WTC11 (cell line): Measurements from ENCODE around the gene EGFR. TPM values are rescaled to one million over a fixed set of nuclear protein-coding genes. Genes with fewer than 3 reads are reported as not detected.

ENCODE experiments used
- ATAC-seq: fragments of 200-7000 bp; cut with Tn5 transposase; 2 replicates; pipeline ENCODE4 v1.10.0; 2021; ENCODE audit warnings: mild to moderate bottlenecking, moderate library complexity
- CTCF ChIA-PET: fragments of 300-600 bp; sonication (Branson Sonifier 250); formaldehyde crosslinking; loops from one replicate; lab custom pipeline; 2021; ENCODE audit warnings: antibody characterized with exemption; lab: Charles Lee
- POLR2A ChIA-PET: fragments of 350-600 bp; sonication (Branson Sonifier 250); formaldehyde crosslinking; loops from one replicate; lab custom pipeline; 2021; ENCODE audit warnings: antibody characterized with exemption; lab: Charles Lee
- DNase-seq: peaks from one replicate; pipeline ENCODE4 v3.0.0; 2021; ENCODE audit warnings: low spot score
- H3K27ac Mint-ChIP-seq: 2 replicates; pipeline ENCODE4 v1.8.0; 2021; ENCODE audit warnings: mixed read lengths
- H3K27me3 Mint-ChIP-seq: 2 replicates; pipeline ENCODE4 v1.8.0; 2021; ENCODE audit warnings: low read depth, mild to moderate bottlenecking, moderate library complexity, mixed read lengths
- H3K36me3 Mint-ChIP-seq: 2 replicates; pipeline ENCODE4 v1.8.0; 2021; ENCODE audit warnings: mixed read lengths
- H3K4me1 Mint-ChIP-seq: 2 replicates; pipeline ENCODE4 v1.8.0; 2022; ENCODE audit warnings: mixed read lengths
- H3K4me3 Mint-ChIP-seq: 2 replicates; pipeline ENCODE4 v1.8.0; 2021; ENCODE audit warnings: mild to moderate bottlenecking, moderate library complexity, mixed read lengths
- H3K9me3 Mint-ChIP-seq: 2 replicates; pipeline ENCODE4 v1.8.0; 2021; ENCODE audit warnings: mixed read lengths
- CDX4 ChIP-seq: fragments of 250-450 bp; sonication (Bioruptor Pico); IDR thresholded peaks from 2 replicates; pipeline ENCODE4 v1.9.0; 2021; ENCODE audit warnings: moderate library complexity, mild to moderate bottlenecking, inconsistent platforms, borderline replicate concordance
- CREB1 ChIP-seq: sonication (generic); formaldehyde crosslinking; IDR thresholded peaks from 2 replicates; pipeline ENCODE4 v1.8.0; 2023; ENCODE audit warnings: mild to moderate bottlenecking, missing genetic modification reagents
- E2F4 ChIP-seq: sonication (generic); formaldehyde crosslinking; IDR thresholded peaks from 2 replicates; pipeline ENCODE4 v1.8.1; 2022; ENCODE audit warnings: low read depth, mild to moderate bottlenecking, moderate library complexity, missing genetic modification reagents, borderline replicate concordance
- ELF4 ChIP-seq: sonication (generic); formaldehyde crosslinking; IDR thresholded peaks from 2 replicates; pipeline ENCODE4 v1.8.1; 2022; ENCODE audit warnings: low read depth, mild to moderate bottlenecking, moderate library complexity, missing genetic modification reagents
- EMX1 ChIP-seq: fragments of 250-450 bp; sonication (Bioruptor Pico); IDR thresholded peaks from 2 replicates; pipeline ENCODE4 v1.8.0; 2021; ENCODE audit warnings: mild to moderate bottlenecking
- FOXJ3 ChIP-seq: sonication (generic); formaldehyde crosslinking; IDR thresholded peaks from 2 replicates; pipeline ENCODE4 v1.9.0; 2021; ENCODE audit warnings: missing genetic modification reagents, mild to moderate bottlenecking, borderline replicate concordance
- IRF2 ChIP-seq: sonication (generic); formaldehyde crosslinking; IDR thresholded peaks from 2 replicates; pipeline ENCODE4 v1.8.0; 2022; ENCODE audit warnings: low read depth, missing genetic modification reagents, borderline replicate concordance
- JAZF1 ChIP-seq: fragments of 250-450 bp; sonication (Bioruptor Pico); IDR thresholded peaks from 2 replicates; pipeline ENCODE4 v1.9.0; 2021; ENCODE audit warnings: moderate library complexity, mild to moderate bottlenecking, inconsistent platforms
- MAX ChIP-seq: sonication (generic); formaldehyde crosslinking; IDR thresholded peaks from 2 replicates; pipeline ENCODE4 v1.8.0; 2022; ENCODE audit warnings: mild to moderate bottlenecking, missing genetic modification reagents
- MLX ChIP-seq: sonication (generic); formaldehyde crosslinking; IDR thresholded peaks from 2 replicates; pipeline ENCODE4 v1.8.1; 2023; ENCODE audit warnings: mild to moderate bottlenecking, missing genetic modification reagents, moderate library complexity
- MXD4 ChIP-seq: fragments of 250-450 bp; sonication (Bioruptor Pico); IDR thresholded peaks from 2 replicates; pipeline ENCODE4 v1.8.0; 2021; ENCODE audit warnings: mild to moderate bottlenecking, moderate library complexity, borderline replicate concordance
- RELA ChIP-seq: sonication (generic); formaldehyde crosslinking; IDR thresholded peaks from 2 replicates; pipeline ENCODE4 v1.8.1; 2022; ENCODE audit warnings: missing genetic modification reagents, mild to moderate bottlenecking, borderline replicate concordance
- RORB ChIP-seq: fragments of 250-450 bp; sonication (Bioruptor Pico); IDR thresholded peaks from 2 replicates; pipeline ENCODE4 v1.9.0; 2021; ENCODE audit warnings: mild to moderate bottlenecking
- STAT6 ChIP-seq: sonication (generic); formaldehyde crosslinking; conservative IDR thresholded peaks from 2 replicates; pipeline ENCODE4 v1.8.1; 2023; ENCODE audit warnings: mild to moderate bottlenecking, low read depth, missing genetic modification reagents, moderate library complexity
- USF2 ChIP-seq: sonication (generic); formaldehyde crosslinking; IDR thresholded peaks from 2 replicates; pipeline ENCODE4 v1.8.1; 2023; ENCODE audit warnings: mild to moderate bottlenecking, missing genetic modification reagents, moderate library complexity
- ZBTB21 ChIP-seq: sonication (generic); formaldehyde crosslinking; IDR thresholded peaks from 2 replicates; pipeline ENCODE4 v1.8.1; 2023; ENCODE audit warnings: mild to moderate bottlenecking, missing genetic modification reagents, borderline replicate concordance
- ZMAT4 ChIP-seq: fragments of 250-450 bp; sonication (Bioruptor Pico); IDR thresholded peaks from 2 replicates; pipeline ENCODE4 v1.9.0; 2021; ENCODE audit warnings: mild to moderate bottlenecking
- ZNF423 ChIP-seq: fragments of 250-450 bp; sonication (Bioruptor Pico); IDR thresholded peaks from 2 replicates; pipeline ENCODE4 v2.1.2; 2022; ENCODE audit warnings: mild to moderate bottlenecking, moderate library complexity
- total RNA-seq: library from RNA; stranded (reverse); gene quantifications from 3 replicates; pipeline ENCODE4 v1.2.3, GENCODE V29; 2021

Gene EGFR
- total RNA-seq, 1 experiment from 2014 or later, result 5.9 TPM

GRCh38 chr7:55202150-55202913 is 183.5 kb downstream of the EGFR start:
- DNase-seq (no peak), ATAC-seq (no peak)
- peaks cover 3% of the 10 kb centered on the region; the same call in 1 of the 2 replicates for H3K36me3 Mint-ChIP-seq
- H3K27ac Mint-ChIP-seq, result no peak overlapping the region
- no peaks in the 10 kb centered on the region for H3K27me3 Mint-ChIP-seq
- no peak for TF ChIP-seq MAX (CRISPR knock-in tag)
- no peak for TF ChIP-seq FOXJ3 (CRISPR knock-in tag)
- no peak for TF ChIP-seq ZBTB21 (CRISPR knock-in tag)
- no peak for TF ChIP-seq STAT6 (CRISPR knock-in tag)
- TF ChIP-seq RORB (CRISPR knock-in tag), result no peak
- TF ChIP-seq MXD4 (CRISPR knock-in tag), result no peak
- TF ChIP-seq ZMAT4, result no peak
- no peak for TF ChIP-seq JAZF1 (CRISPR knock-in tag)
- no peak for TF ChIP-seq ELF4 (CRISPR knock-in tag)
- H3K9me3 Mint-ChIP-seq, result no peaks in the 10 kb centered on the region
- ChIA-PET POLR2A (no interaction called here), CTCF (interaction anchor here (0.6 to 1.8 kb wide), 2 partner anchors 12 to 53 kb away, joined by 3 to 4 read pairs; no protein-coding TSS in a partner anchor)
- H3K4me1 Mint-ChIP-seq, result 0 out of 2 replicates have a peak, but pooled peaks cover 4% of the 10 kb centered on the region
- H3K4me3 Mint-ChIP-seq, result no peak overlapping the region

- TF ChIP-seq CREB1 (no peak), MLX (no peak), E2F4 (no peak), IRF2 (no peak), ZNF423 (CRISPR knock-in tag) (no peak), EMX1 (CRISPR knock-in tag) (no peak), USF2 (CRISPR knock-in tag) (no peak), CDX4 (no peak), RELA (CRISPR knock-in tag) (no peak), MAX (CRISPR knock-in tag) (no peak)
- Mint-ChIP-seq H3K36me3 (peaks cover 3% of the 10 kb centered on the region; the same call in 1 of the 2 replicates), H3K4me3 (no peak overlapping the region), H3K9me3 (no peaks in the 10 kb centered on the region), H3K27me3 (no peaks in the 10 kb centered on the region), H3K27ac (no peak overlapping the region), H3K4me1 (no peaks in the 10 kb centered on the region)
- ATAC-seq (no peak), DNase-seq (no peak)
- POLR2A ChIA-PET, result no interaction called here
- CTCF ChIA-PET, result no interaction called here
Measured at GRCh38 chr7:55203300-55203699, 184.5 kb downstream of the EGFR start.
